Left lobe of liver (tissue), 2 donors: ENCODE data around the gene DCP1B. TPM values are rescaled to one million over a fixed set of nuclear protein-coding genes. Genes with fewer than 3 reads are reported as not detected.
A peak's percentile ranks its signal among the peaks of the same experiment; 100 is the strongest.

ENCODE experiments used
- ATAC-seq: fragments of 200-7000 bp; cut with Tn5 transposase; one replicate; pipeline ENCODE4 v1.9.1; 2020; ENCODE audit warnings: mild to moderate bottlenecking, moderate library complexity
- DNase-seq: peaks from one replicate; pipeline ENCODE4 v3.0.0-alpha.2; 2020; ENCODE audit warnings: low spot score
- total RNA-seq: library from RNA; stranded (reverse); gene quantifications from one replicate; pipeline ENCODE4 v1.2.1, GENCODE V29; 2021
- donor health status: DM: no; HTN: no; CAD: no; lungs with moderate emphysema.
- donor health status: DM: no; HTN: yes; CAD: no.

The DCP1B gene
- total RNA-seq, 1 donor from 2014 or later, result 3.9 TPM

- DNase-seq (peak; percentile 28), ATAC-seq (no peak)
Measured at GRCh38 chr12:1922985-1923384, 81.3 kb downstream of the DCP1B start.

DNA sequence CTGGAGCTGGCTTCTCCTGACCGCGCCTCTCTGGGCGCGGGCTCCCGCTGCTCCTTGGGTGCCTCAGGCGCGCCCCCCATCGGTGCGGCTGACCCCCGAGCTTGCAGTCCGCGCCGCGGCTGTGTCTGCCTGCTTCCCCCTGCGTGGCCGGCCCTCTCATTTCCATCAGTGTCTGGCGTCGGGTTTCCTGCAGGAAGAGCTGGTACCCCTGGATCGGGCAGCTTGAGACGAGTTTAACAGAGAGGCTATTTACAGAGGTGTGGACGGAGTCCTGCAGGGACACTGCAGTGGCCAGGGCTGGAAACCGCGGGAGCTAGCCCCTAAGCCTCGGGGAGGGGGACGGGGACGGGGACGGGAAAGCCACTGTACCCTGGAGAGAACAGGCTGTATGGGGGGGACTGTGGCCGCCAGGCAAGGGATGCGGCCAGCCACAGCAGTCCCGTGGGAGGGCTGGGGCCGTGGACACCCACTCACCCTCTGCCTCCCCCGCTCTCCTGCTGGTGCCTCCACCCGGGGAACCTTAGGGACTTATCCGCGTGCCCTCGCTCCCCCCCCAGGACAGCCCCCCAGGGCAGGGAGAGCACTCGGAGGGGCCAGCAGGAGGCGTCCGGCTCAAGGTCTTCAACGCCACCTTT, 82.1 kb downstream of the DCP1B start:
- peak; percentile 41 for DNase-seq
- ATAC-seq, result no peak

GRCh38 chr12:1920971-1921370, 83.3 kb downstream of the DCP1B start:
- DNase-seq (peak; percentile 43), ATAC-seq (no peak)

DNA sequence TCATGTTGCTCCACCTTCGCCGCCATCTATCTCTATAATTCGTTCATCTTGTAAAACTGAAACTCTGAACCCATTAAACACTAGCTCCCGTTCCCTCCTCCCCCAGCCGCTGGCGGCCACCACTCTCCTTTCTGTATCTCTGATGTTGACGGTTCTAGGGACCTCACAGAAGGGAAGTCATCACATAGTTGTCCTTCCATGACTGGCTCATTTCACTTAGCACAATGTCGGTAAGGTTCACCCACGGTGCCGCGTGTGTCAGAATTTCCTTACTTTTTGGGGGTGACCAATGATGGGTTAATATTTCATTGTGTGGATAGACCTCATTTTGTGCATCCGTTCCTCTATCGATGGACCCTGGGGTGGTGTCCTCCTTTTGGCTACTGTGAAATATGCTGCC, 83.8 kb downstream of the DCP1B start:
- DNase-seq, result peak; percentile 18

GRCh38 chr12:1919763-1920162, 84.5 kb downstream of the DCP1B start:
- no peak for DNase-seq
- no peak for ATAC-seq

More for the DNA sequence above, 83.8 kb downstream of the DCP1B start:
- no peak for ATAC-seq

- peak; percentile 26 for DNase-seq
- ATAC-seq, result no peak
Measured at GRCh38 chr12:1919284-1919683, 85.0 kb downstream of the DCP1B start.

DNA sequence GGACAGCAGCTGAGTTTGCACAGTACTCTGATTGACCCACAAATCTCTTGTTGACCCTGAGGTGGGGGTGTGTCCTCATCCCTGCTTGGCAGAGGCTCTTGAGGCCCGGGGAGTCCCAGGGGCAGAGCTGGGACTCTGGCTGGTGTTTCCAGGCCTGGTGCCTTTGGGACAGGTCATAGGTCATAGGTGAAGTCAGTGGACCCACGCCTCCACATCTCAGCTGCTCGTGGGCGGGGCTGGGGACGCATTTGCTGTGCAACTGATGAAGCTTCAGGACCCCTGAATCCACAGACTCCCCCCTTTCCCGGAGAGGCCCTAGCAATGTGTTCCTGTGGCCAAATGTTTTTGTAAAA, 85.4 kb downstream of the DCP1B start:
- ATAC-seq, result peak; percentile 76
- peak; percentile 51 for DNase-seq

DNA sequence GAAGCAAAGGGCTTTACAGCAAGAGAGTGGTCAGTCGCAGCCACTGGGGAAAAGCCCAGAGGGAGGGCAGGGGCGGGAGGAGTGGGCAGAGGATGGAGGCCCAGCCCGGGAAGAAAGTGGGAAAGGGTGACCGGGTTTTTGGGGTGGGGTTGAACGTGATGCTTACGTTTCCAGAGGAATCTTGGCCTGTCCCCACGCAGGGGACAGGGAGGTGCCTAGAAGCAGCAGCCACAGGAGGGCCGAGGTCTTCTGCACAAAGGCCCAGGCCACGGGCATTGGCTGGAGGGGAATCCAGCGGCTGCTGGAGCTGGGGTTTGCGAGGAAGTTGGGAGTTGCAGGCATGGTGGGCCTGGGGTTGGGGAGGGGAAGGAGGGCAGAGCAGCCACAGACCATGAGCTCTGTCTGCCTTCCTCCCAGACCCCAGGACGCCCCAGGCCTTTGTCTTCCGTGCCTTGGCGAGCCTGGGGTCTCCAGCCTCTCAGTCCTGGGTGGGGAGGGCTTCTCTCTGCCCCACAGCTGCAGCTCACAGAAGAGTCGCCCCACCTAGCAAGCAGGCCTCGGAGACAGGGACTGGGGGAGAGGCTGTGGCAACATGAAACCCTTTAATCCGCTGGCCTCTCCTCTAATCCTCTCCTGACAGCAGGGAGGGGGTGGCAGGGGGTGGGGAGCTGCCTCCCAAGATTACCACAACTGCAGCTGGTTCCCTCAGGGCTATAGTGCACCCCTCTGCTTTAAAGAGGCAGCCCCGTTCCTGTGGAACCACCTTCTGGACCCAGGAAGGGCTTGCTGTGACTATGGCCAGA, 86.0 kb downstream of the DCP1B start, which contains the start of gene CACNA2D4:
Gene CACNA2D4, minus strand, starts transcription at position 572 of the 803 bp plus-strand sequence. Its CDS starts 179 bp downstream, at position 393.
- no peak for ATAC-seq
- peak; percentile 42 for DNase-seq

GRCh38 chr12:1917172-1918070, 86.8 kb downstream of the DCP1B start:
- DNase-seq (peak; percentile 47), ATAC-seq (no peak)

DNA sequence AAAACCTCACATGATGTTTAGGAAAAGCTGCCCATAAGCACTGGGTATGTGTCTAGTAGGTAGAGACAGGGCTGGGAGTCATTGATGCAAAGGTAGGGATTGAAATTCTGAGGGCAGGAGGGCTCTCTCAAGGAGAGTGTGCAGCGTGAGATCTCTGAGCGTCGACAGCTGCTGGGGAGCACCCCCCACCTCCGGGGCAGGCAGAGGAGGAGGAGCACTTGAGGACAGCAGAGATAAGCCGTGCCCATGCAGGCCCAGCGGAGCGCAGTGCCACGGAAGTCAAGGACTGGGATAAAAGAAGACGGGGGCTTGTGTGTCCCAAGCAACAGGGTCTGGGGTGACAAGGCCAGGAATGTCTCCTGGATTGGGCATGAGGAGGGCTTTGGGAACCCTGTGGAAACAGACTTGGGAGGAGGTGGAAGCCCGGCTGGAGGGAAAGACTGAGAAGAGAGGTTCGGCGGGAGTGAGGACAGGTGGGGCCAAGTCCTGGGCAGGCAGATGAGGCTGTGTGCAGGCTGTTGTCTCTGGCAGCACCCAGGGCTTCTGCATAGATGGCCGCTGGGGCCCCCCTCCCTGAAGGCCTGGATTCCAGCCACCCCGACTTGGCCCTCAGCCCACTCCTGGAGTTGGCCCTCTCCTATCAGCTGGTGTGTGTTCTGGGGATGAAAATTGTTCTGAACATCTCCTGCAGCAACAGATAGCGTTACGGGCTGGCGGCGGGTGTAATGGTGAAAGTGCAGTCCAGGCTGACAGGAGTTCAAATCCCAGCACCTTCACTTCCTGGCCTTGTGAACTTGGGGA, 87.7 kb downstream of the DCP1B start:
- peak; percentile 47 for DNase-seq
- ATAC-seq, result no peak

DNA sequence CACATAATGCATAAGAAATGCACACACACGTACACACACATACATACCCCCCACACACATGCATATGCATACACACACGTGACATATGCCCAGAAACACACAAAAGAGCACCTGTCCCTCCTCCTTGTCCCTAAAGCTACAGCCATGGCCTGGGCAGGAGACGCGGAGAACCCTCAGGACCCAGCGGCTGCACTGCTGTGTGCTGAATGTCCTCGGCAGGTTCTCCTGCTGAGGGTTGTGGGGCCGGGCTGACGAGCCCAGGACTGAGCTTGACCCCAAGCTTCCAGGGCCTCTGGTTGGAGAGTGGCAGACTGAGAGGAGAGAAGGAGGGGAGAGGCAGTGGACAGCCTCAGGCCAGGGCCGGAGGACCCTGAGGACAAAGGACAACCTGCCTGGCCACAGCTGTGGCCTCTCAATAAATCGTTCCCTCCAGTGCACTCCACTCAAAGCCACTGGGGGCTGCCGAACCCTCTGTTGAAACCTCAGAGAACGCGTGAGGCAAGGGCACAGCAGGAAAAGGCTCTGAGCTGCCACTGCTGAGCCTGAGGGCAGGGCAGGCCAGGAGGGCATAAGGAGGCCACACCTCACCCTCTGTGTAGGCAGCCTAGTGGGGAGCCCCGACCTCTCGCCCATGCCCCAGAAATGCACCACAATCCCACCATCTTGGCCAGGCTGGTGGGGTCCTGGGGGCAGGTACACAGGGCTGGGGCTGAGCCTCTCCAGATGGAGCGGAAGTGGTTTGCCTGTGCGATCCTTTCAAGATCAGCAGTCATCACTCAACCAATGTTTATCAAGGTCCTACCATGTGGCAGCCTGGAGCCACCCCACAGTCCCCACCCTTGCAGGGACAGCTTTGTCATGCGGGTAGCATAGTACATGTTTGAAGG, 88.9 kb downstream of the DCP1B start:
- ATAC-seq, result no peak

GRCh38 chr12:1914114-1914911, 89.9 kb downstream of the DCP1B start:
- DNase-seq, result peak; percentile 35
- ATAC-seq, result no peak

More for the DNA sequence above, 88.9 kb downstream of the DCP1B start:
- peak; percentile 39 for DNase-seq

DNA sequence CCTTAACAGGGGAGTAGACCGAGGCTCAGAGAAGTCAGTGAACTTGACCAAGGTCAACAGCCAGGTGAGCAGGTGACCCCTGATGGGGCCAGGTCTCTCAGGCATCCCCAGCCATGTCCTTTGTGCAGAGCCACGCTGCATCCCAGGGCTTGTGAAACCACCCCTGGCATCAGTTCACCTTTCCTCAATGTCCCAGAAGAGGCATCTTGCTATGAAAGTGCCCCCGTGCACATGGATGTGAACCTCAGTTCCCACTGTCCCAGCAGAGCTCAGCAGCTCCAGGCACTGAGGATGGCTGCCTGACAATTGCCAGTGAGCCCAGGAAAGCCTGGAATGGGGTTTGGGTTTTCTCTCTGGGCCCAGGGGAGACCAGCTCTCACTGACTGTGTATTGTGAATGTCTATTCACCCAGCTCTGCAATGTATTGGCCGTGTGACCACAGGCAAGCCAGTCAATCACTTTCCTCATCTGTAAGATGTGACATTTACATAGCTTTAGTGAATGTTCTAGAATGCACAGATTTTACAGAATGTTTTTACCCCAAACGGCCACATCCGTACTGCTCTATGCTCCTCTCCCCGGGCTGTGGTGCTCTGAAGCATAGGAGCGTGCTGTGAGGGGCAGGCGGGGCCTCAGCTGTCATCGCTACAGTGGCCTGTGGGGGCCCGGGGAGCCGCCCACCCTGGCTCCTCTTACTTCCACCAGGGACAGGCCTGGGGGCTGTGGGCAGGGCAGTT, 90.7 kb downstream of the DCP1B start:
- DNase-seq (peak; percentile 35), ATAC-seq (no peak)

- DNase-seq (peak; percentile 30), ATAC-seq (no peak)
Measured at GRCh38 chr12:1912580-1913376, 91.5 kb downstream of the DCP1B start.

DNA sequence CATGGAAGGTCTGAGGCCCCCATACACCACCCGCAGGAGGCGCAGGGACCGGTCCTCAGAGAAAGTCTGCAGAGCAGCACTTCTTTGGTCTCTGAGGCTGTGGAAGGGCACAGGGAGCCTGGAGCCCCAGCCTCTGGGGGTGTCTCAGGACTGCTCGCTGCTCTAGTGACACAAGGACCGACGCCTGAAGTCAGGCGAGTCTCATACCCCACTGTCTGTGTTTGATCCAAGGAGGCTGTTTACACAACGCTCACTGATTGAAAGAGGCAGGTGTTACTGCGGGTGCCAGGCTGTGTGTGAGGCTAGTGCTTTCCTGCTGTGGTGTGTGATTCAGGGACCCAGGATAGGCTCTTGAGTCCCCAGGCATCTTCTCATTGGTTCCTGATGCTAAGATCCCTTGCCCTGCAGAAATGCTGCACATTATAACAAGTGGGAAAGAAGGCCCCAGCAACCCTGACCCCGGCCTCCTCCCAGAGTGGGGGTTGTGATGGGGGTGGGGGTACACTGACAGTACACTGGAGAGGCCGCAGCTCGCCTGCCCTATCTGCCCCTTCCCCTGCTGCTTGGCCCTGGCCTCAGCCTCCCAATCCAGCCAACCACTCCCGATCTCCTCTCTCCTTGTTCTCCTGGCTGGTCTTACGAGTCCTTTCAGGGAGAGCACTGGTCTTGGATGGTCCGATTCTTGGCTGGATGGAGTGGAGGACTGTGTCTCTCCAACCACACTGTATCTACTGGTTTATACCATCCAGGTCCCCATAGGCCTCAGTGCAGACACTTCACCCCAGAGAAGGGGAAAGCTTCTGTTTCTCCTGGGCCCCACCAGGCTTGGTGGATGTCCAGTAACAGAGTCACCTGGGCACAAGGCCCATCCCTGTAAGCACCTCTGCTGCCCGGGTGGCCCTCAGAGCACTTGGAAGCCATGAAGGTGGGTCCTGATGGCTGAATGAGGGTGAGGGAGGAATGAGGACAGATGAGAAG, 92.4 kb downstream of the DCP1B start:
- DNase-seq, result peak; percentile 26

DNA sequence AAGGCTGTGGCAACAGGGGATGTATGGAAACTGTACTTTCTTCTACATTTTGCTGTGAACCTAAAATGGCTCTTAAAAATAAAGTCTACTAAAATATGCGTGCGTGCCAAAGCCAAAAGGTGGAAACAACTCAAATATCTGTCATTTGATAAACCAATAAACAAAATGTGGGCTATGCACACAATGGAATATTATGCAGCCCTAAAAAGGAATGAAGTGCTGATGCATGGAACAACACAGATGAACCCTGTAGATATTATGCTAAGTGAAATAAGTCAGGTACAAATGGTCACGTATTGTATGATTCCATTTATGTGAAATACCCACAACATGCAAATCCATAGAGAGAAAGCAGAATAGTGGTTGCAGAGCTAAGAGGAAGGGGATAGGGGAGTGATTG, 93.8 kb downstream of the DCP1B start:
- ATAC-seq (no peak), DNase-seq (no peak)

More for the DNA sequence above, 92.4 kb downstream of the DCP1B start:
- no peak for ATAC-seq
